HTR-8/SVneo (cell line): ENCODE measurements around the gene ADAMTS17.

Source experiments
- DNase-seq: peaks from one replicate; pipeline ENCODE4 v3.0.0; 2011; ENCODE audit warnings: low spot score, mixed read lengths; ENCODE audit not compliant: insufficient read length
- FAIRE-seq: peaks from 2 replicates; lab custom pipeline; 2011; peaks lifted over from hg19 to GRCh38; lab: Jason Lieb, UNC

ADAMTS17 gene

GRCh38 chr15:100310513-100311153 lies 31.1 kb downstream of the ADAMTS17 start:
- FAIRE-seq (no peak), DNase-seq (no peak)

DNA sequence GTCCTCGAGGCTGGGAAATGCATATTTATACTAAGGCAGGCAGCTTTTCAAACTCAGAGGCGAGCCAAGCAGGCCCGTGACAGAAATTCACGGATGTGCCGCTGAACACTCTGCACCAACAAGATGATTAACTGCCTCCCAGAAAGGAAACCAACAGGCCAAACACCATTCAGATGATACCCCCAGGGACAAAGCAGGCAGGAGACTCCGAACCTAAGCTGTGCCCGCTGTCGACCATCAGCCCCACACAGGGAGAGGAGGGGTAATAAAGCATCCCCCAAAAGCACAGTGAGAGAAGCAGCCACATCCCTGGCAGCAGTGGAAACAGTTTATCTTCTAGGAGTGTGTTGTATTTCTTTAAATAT lies 31.8 kb downstream of the ADAMTS17 start:
- DNase-seq = no peak
- no peak for FAIRE-seq

DNA sequence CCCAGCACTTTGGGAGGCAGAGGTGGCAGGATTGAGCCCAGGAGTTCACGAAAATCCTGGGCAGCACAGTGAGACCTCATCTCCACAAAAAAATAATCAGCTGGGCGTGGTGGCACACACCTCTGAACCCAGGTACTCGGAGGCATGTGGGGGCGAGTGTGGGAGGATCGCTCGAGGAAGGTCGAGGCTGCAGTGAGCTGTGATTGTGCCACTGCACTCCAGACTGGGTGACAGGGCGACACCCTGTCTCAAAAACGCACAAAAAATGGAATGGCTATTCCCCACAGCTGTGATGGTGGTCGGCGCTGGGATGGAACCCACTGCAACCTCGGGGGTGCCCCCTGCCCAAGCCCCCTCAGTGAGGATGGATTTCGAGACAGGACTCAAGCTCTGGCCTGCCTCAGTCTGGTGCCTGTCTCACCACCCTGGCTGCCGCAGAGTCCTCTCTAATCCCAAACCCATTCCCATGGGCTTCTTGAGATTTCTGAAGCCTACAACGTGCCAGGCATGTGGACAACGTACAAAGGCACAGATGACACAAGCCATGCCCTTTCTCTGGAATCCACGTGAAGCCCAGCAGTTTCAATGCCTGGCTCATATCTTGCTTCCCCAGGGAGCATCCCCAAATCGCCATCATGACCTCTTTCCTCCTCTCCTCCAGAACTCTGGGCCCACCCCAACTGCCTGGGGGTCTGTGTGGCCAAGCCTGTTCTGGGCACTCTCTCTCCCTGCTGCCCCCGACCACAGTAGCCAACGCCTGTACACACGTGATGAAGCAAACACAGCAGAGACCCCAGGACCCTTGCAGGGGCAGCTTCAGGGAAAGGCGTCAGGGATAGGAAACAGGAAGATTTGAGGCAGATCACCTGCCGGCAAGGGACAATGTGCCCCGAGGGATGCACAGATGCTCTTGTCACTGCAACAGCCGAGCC lies 32.4 kb downstream of the ADAMTS17 start:
- FAIRE-seq (no peak), DNase-seq (no peak)

DNA sequence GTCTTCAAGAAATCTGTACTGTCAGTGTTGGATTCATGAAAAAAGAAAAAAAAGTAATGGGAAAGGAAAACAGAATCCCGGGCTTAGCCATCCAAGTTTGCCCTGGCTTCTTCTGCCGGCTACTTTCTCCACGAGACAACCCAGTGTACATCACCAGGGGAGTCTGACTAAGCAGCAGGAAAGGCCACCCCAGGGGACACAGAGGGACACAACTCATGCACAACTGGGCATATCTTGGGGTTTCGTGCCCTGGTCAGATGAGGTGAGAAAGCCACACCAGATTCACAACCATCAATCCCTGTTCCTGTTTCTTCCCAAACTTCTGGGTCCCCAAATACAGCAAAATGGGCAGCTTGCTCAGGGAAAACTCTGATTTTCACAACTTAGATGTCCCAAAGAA lies 33.2 kb downstream of the ADAMTS17 start:
- FAIRE-seq = no peak
- DNase-seq = no peak

DNA sequence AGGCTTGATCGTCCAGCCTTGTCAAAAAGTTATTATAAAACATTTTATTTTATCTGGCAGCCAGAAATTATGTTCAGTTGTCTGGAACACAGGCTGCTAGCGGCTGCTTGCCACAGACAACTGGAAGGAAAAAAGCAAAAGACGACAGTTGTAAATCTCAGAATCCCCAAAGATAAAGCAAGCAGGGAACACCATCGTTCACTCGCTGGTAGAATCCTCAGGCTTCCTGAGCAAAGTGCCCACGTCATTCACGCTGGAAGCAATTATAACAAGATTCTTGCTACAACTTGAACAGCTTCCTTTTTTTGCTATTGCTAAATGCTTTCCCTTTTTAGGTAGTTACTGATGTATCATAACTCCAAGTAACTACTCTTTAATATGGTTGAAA lies 33.6 kb downstream of the ADAMTS17 start:
- no peak for DNase-seq
- FAIRE-seq = no peak

GRCh38 chr15:100307241-100308212 lies 34.2 kb downstream of the ADAMTS17 start:
- DNase-seq (no peak), FAIRE-seq (no peak)

DNA sequence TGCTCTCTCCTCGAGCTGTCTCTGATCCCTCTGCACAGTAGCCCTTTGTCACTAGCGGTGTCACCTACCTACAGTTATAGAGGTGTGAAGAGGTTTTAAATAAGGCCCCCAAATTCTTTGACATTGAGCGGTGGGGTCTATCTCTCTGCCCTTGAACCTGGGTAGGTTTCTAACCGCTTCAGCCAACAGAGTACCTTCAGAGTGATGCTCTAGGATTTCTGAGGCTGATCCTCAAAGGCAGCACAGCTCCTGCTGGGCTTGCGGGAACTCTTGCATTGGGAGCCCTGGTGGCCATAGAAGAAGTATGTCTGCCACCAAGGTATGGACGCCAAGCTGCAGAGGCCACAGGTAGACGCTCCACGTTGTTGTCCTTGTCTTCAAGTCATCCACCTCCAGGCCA lies 35.7 kb downstream of the ADAMTS17 start:
- no peak for FAIRE-seq
- DNase-seq = no peak

GRCh38 chr15:100301910-100302431 lies 39.8 kb downstream of the ADAMTS17 start:
- no peak for DNase-seq
- no peak for FAIRE-seq

DNA sequence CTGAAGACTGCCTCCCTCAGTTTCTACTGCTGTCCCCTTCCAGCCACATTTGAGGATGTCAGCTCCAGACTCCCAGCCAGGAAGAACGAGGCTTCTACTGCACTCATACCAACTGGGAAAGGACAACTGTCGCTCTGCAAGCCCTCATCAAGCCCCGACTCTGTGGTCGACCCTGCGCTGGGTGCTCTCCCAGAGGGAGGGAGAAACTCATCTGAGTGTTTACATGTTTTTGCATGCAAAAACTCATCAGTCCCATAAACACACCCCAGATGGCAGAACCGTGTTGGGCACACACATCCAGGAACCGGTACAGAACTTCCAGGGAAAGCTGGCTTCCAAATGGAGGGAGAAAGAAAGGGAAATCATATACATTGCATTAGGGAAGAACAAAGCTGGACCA lies 43.5 kb downstream of the ADAMTS17 start:
- DNase-seq = no peak
- no peak for FAIRE-seq

- DNase-seq = no peak
- FAIRE-seq = no peak
These were observed 44.0 kb downstream of the ADAMTS17 start for GRCh38 chr15:100297812-100298211.

GRCh38 chr15:100295939-100296565 lies 45.7 kb downstream of the ADAMTS17 start:
- DNase-seq (no peak), FAIRE-seq (no peak)

DNA sequence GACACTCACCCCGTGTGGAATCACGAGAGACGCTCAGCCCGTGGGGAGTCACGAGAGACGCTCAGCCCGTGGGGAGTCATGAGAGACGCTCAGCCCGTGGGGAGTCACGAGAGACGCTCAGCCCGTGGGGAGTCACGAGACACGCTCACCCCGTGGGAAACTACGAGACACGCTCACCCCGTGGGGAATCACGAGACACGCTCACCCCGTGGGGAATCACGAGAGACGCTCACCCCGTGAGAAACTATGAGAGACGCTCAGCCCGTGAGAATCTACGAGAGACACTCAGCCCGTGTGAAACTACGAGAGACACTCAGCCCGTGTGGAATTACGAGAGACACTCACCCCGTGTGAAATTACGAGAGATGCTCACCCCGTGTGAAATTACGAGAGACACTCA lies 49.8 kb downstream of the ADAMTS17 start:
- FAIRE-seq = no peak
- no peak for DNase-seq

DNA sequence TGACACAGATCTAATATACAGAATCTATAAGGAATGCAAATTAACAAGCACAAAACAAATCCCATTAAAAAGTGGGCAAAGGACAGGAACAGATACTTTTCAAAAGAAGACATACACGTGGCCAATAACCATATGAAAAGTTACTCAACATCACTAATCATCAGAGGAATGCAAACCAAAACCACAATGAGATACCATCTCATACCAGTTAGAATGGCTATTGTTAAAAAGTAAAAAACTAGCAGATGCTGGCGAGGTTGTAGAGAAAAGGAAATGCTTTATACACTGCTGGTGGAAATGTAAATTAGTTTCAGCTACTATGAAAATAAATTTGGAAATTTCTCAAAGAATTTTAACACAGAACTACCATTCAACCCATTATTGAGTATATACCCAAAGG lies 50.7 kb downstream of the ADAMTS17 start:
- FAIRE-seq (peak; percentile 23), DNase-seq (no peak)

- no peak for DNase-seq
- FAIRE-seq = no peak
These were observed 56.0 kb downstream of the ADAMTS17 start for GRCh38 chr15:100285641-100286295.

- DNase-seq (no peak), FAIRE-seq (no peak)
These were observed 57.1 kb downstream of the ADAMTS17 start for GRCh38 chr15:100284701-100285100.

DNA sequence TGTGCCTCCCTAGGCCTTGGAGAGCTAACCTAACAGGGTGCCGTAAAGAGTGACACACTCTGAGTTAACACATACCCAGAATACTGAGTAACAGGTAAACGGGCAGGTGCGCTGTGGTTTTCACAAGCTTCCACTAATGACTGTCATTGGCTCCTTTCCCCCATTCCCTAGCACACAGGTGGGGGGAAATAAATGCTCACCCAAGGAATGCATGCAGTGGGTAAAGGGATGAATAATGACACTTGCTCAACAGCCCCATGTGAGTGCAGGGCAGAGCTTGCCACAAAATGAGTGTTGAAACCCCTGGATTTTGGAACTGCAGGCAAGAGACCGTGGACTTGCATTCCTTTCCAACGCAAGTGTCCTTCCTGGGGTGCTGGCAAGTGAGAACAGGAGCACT lies 57.6 kb downstream of the ADAMTS17 start:
- FAIRE-seq (no peak), DNase-seq (no peak)

GRCh38 chr15:100281096-100281917 lies 60.5 kb downstream of the ADAMTS17 start:
- DNase-seq (no peak), FAIRE-seq (no peak)

GRCh38 chr15:100279849-100280248 lies 61.9 kb downstream of the ADAMTS17 start:
- DNase-seq = no peak
- FAIRE-seq = no peak

GRCh38 chr15:100279446-100279845 lies 62.3 kb downstream of the ADAMTS17 start:
- DNase-seq (no peak), FAIRE-seq (no peak)
